Chondrocyte (in vitro differentiated cells): ENCODE data around the gene PLXNA2. TPM values are rescaled to one million over a fixed set of nuclear protein-coding genes. Genes with fewer than 3 reads are reported as not detected.
A peak's percentile ranks its signal among the peaks of the same experiment; 100 is the strongest.

ENCODE experiments used
- DNase-seq: peaks from one replicate; pipeline ENCODE4 v3.0.0; 2021; ENCODE audit warnings: mixed read lengths, low spot score
- H3K27ac Mint-ChIP-seq: one replicate; pipeline ENCODE4 v1.8.0; 2021; ENCODE audit warnings: mild to moderate bottlenecking, moderate library complexity, mixed read lengths; ENCODE audit not compliant: unreplicated experiment
- H3K27me3 Mint-ChIP-seq: 2 replicates; pipeline ENCODE4 v1.8.0; 2021; ENCODE audit warnings: low read depth, mixed read lengths
- H3K36me3 Mint-ChIP-seq: 2 replicates; pipeline ENCODE4 v1.8.0; 2021; ENCODE audit warnings: low read depth, mixed read lengths
- H3K4me1 Mint-ChIP-seq: 2 replicates; pipeline ENCODE4 v1.8.0; 2021; ENCODE audit warnings: low read depth, mild to moderate bottlenecking, mixed read lengths
- H3K4me3 Mint-ChIP-seq: one replicate; pipeline ENCODE4 v1.8.0; 2021; ENCODE audit warnings: mild to moderate bottlenecking, moderate library complexity, mixed read lengths; ENCODE audit not compliant: unreplicated experiment
- H3K9me3 Mint-ChIP-seq: 2 replicates; pipeline ENCODE4 v1.8.0; 2021; ENCODE audit warnings: low read depth, mixed read lengths
- total RNA-seq: library from RNA; stranded (reverse); gene quantifications from 3 replicates; pipeline ENCODE4 v1.2.1, GENCODE V29; 2021
- TF ChIP-seq, protein P1 (sequence below): fragments of 200-600 bp; sonication (generic); IDR thresholded peaks from 2 replicates; pipeline ENCODE4 v1.5.0; 2021; ENCODE audit warnings: antibody characterized with exemption, mild to moderate bottlenecking, moderate library complexity

The PLXNA2 gene
- total RNA-seq, 1 donor from 2014 or later, result 22.0 TPM

DNA sequence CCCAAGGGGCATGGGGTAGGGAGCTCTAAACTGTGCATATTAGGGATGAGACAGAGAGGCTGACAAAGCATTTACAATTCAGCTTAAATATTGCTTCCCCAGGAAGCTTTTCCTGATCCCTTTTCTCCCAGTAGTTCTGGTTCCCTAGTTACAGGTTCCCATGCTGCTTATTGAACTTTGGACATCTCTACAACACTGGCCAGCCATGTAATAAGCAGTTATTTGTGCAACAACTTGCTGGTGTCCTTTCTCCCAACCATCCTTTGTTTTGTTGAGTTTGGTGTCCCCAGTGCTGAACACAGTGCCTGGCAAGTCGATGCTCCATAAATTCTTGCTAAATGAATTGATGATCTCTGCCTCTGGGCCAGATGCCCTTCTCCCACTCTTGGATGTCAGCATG is 80.6 kb downstream of the PLXNA2 start:
- Mint-ChIP-seq H3K27ac (no peak overlapping the region), H3K4me1 (peaks cover 53% of the 10 kb centered on the region), H3K9me3 (no peaks in the 10 kb centered on the region), H3K27me3 (no peaks in the 10 kb centered on the region), H3K36me3 (peaks cover 4% of the 10 kb centered on the region), H3K4me3 (no peak overlapping the region)
- DNase-seq, result no peak
- TF ChIP-seq, protein P1, sequence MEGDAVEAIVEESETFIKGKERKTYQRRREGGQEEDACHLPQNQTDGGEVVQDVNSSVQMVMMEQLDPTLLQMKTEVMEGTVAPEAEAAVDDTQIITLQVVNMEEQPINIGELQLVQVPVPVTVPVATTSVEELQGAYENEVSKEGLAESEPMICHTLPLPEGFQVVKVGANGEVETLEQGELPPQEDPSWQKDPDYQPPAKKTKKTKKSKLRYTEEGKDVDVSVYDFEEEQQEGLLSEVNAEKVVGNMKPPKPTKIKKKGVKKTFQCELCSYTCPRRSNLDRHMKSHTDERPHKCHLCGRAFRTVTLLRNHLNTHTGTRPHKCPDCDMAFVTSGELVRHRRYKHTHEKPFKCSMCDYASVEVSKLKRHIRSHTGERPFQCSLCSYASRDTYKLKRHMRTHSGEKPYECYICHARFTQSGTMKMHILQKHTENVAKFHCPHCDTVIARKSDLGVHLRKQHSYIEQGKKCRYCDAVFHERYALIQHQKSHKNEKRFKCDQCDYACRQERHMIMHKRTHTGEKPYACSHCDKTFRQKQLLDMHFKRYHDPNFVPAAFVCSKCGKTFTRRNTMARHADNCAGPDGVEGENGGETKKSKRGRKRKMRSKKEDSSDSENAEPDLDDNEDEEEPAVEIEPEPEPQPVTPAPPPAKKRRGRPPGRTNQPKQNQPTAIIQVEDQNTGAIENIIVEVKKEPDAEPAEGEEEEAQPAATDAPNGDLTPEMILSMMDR, result no peak

DNA sequence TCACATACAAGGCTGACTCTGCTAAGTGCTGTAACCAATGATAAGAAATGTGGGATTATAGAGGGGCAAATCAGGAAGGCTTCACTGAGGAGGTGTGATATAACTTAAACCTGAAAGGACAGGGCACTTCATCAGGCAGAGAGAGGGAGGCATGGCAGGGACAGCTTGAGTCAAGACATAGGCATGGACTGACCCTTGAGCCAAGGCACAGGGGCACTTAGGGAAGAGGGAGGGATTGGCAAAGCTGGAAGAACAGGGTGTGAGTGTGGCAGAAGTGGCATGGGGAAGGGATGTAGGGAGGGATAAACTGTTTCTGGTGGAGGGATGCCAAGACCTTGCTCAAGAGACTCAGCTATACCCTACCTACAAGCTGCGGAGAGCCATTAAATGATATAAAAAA is 81.3 kb downstream of the PLXNA2 start:
- H3K4me3 Mint-ChIP-seq, result no peak overlapping the region
- no peak overlapping the region for H3K27ac Mint-ChIP-seq
- H3K4me1 Mint-ChIP-seq, result peaks cover 60% of the 10 kb centered on the region
- DNase-seq, result no peak
- TF ChIP-seq, protein P1, result no peak
- H3K27me3 Mint-ChIP-seq, result no peaks in the 10 kb centered on the region
- no peaks in the 10 kb centered on the region for H3K9me3 Mint-ChIP-seq
- peaks cover 4% of the 10 kb centered on the region for H3K36me3 Mint-ChIP-seq

DNA sequence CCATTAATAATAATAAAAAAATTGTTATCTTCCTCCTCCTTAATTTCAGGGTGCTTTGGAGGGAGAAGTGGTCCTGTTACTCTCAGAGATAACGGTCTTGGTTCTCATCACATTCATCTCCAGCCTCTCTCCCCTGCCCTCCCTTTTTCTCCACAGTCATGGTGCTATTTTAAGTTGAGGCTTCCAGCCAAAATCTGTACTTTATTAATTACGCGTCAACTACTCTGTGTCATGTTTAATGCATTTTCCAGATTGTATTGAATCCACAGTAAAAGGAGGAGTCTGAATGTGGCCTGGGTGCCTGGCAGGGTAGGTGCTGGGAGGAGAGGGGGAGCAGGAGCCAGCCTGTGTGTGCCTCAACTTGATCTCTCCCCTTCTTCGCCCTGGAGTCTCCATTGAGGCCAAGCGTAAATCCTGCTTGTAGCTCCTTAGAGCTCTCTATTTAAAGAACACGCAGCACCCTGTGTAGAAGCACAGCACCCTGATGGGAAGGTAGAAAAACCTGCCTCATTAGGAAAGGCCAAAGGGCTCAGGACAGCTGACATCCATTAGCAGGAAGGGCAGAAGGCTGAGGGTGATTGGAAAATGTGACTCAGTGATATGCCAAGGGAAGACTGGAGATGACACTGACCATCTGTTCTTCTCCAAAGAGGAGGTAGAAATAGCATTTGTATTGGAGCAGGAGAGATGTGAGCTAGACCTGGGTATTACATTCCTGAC is 82.4 kb downstream of the PLXNA2 start:
- H3K27ac Mint-ChIP-seq, result peak overlapping the region; percentile 29
- peaks cover 4% of the 10 kb centered on the region for H3K36me3 Mint-ChIP-seq
- peaks cover 70% of the 10 kb centered on the region for H3K4me1 Mint-ChIP-seq
- DNase-seq, result no peak
- no peaks in the 10 kb centered on the region for H3K9me3 Mint-ChIP-seq
- no peak overlapping the region for H3K4me3 Mint-ChIP-seq
- no peaks in the 10 kb centered on the region for H3K27me3 Mint-ChIP-seq
- TF ChIP-seq, protein P1, result no peak

DNA sequence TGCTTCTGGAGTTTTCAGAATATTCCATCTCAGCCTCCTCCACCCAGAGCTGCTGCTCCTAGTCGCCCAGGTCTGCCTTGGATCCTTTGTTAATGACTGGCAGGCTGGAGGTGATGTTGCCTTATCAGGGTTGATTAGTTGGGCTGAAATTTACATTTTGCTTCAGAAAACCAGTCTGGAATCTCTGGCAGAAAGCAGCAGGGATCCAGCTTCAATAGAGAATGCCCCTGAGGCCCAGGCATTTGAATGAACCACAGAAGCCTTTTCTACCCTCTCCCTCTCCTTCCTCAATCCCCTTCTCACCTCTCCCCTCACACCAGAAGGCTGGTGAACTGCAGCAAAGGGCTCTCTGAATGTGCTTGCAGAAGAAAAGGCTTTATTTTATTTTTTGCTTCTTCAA is 83.2 kb downstream of the PLXNA2 start:
- no peak overlapping the region for H3K27ac Mint-ChIP-seq
- H3K4me3 Mint-ChIP-seq, result no peak overlapping the region
- TF ChIP-seq, protein P1, result no peak
- H3K36me3 Mint-ChIP-seq, result peaks cover 4% of the 10 kb centered on the region
- H3K9me3 Mint-ChIP-seq, result no peaks in the 10 kb centered on the region
- peaks cover 73% of the 10 kb centered on the region for H3K4me1 Mint-ChIP-seq
- no peak for DNase-seq
- no peaks in the 10 kb centered on the region for H3K27me3 Mint-ChIP-seq

DNA sequence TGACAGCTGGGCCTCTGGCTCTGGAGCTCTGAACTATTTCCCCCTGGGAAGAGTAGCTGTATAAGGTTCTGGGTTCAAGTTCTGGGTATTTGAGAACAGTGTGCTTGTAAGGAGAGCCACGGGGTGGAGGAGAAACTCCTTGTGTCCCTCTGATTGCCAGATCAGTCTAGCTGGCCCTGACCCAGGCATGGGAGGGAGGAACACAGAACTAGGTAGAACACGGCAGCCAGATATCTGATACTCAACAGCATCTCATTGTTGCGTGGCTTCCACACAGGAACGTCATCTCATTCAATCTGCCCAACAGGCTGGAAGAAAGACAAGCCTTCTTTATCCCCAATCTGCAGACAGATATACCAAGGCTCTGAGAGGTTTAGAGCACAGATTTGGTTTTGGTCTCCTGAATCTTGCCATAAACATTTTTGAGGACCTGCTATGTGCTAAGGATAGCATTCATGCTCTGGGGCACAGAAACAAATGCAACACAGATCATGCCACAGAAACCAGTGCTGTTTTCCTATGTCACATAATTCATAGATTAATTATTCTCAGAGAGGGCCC is 83.8 kb downstream of the PLXNA2 start:
- Mint-ChIP-seq H3K4me1 (peaks cover 68% of the 10 kb centered on the region), H3K27ac (peak overlapping the region; percentile 86), H3K36me3 (no peaks in the 10 kb centered on the region), H3K4me3 (no peak overlapping the region), H3K9me3 (no peaks in the 10 kb centered on the region), H3K27me3 (no peaks in the 10 kb centered on the region)
- DNase-seq, result no peak
- TF ChIP-seq, protein P1, result no peak
